ENCODE results near the gene PLCL2.

PLCL2 gene

GRCh38 chr3:16910207-16910606, 25.5 kb downstream of the PLCL2 start:
- H2AK5ac ChIP-seq (ENCODE audit: low read length, severe bottlenecking) = no peak overlapping the region
- 99% methylated on average over 3 of the region's 3 CpGs for WGBS
- no peak overlapping the region for H2AFZ ChIP-seq (ENCODE audit: low read depth, low read length)
- H3K23ac ChIP-seq (ENCODE audit: low read length in 2 of 2) = no peak overlapping the region
- H3K18ac ChIP-seq (ENCODE audit: low read depth in 1 of 2, low read length in 2 of 2) = no peak overlapping the region
- H3K79me1 ChIP-seq (replicated peaks; ENCODE audit: low read length, poor library complexity, severe bottlenecking) = no peaks in the 10 kb centered on the region
- H4K8ac ChIP-seq (ENCODE audit: low read length) = no peak overlapping the region
- no peaks in the 10 kb centered on the region for H3K9me3 ChIP-seq (ENCODE audit: control insufficient read depth, low read length)
- no peak overlapping the region for H3K4ac ChIP-seq (ENCODE audit: low read depth in 1 of 2, low read length in 2 of 2)
- no peaks in the 10 kb centered on the region for H3K36me3 ChIP-seq (ENCODE audit: control insufficient read depth in 1 of 2, insufficient read depth in 2 of 2, low read depth in 1 of 2, low read length in 2 of 2)
- no peaks in the 10 kb centered on the region for H3K27me3 ChIP-seq (ENCODE audit: control insufficient read depth in 1 of 2, insufficient read depth in 1 of 2, low read length in 2 of 2)
- H3K4me3 ChIP-seq (ENCODE audit: insufficient read depth in 1 of 2, low read depth in 1 of 2, low read length in 2 of 2) = no peak overlapping the region
- no peak overlapping the region for H4K91ac ChIP-seq (ENCODE audit: low read length)
- no peak overlapping the region for H3K9ac ChIP-seq (ENCODE audit: low read length)
- H3K27ac ChIP-seq (ENCODE audit: low read length, poor library complexity, severe bottlenecking) = no peak overlapping the region
- no peak overlapping the region for H2BK120ac ChIP-seq (ENCODE audit: low read depth, low read length)
- no peak overlapping the region for H3K4me2 ChIP-seq (ENCODE audit: low read length, poor library complexity, severe bottlenecking)
- H2BK15ac ChIP-seq (ENCODE audit: low read depth, poor library complexity, severe bottlenecking) = no peak overlapping the region
- no peaks in the 10 kb centered on the region for H3K4me1 ChIP-seq (ENCODE audit: control insufficient read depth, insufficient read depth, low read depth, low read length)
- no peak overlapping the region for H3K14ac ChIP-seq (ENCODE audit: low read length in 2 of 2)
- H2BK12ac ChIP-seq (ENCODE audit: low read length in 2 of 2) = no peak overlapping the region
- DNase-seq = no peak
- H2BK5ac ChIP-seq (ENCODE audit: low read depth, low read length, poor library complexity, severe bottlenecking) = no peak overlapping the region

GRCh38 chr3:16911916-16912315, 27.2 kb downstream of the PLCL2 start:
- no peaks in the 10 kb centered on the region for H3K36me3 ChIP-seq (ENCODE audit: control insufficient read depth in 1 of 2, insufficient read depth in 2 of 2, low read depth in 1 of 2, low read length in 2 of 2)
- no peaks in the 10 kb centered on the region for H3K27me3 ChIP-seq (ENCODE audit: control insufficient read depth in 1 of 2, insufficient read depth in 1 of 2, low read length in 2 of 2)
- no peak overlapping the region for H3K4ac ChIP-seq (ENCODE audit: low read depth in 1 of 2, low read length in 2 of 2)
- no peak overlapping the region for H4K91ac ChIP-seq (ENCODE audit: low read length)
- no peaks in the 10 kb centered on the region for H3K4me1 ChIP-seq (ENCODE audit: control insufficient read depth, insufficient read depth, low read depth, low read length)
- H4K8ac ChIP-seq (ENCODE audit: low read length) = no peak overlapping the region
- no peak overlapping the region for H2AFZ ChIP-seq (ENCODE audit: low read depth, low read length)
- H3K18ac ChIP-seq (ENCODE audit: low read depth in 1 of 2, low read length in 2 of 2) = no peak overlapping the region
- H3K27ac ChIP-seq (ENCODE audit: low read length, poor library complexity, severe bottlenecking) = no peak overlapping the region
- 100% methylated on average over 1 of the region's 2 CpGs for WGBS
- H3K4me2 ChIP-seq (ENCODE audit: low read length, poor library complexity, severe bottlenecking) = no peak overlapping the region
- H2AK5ac ChIP-seq (ENCODE audit: low read length, severe bottlenecking) = no peak overlapping the region
- H2BK15ac ChIP-seq (ENCODE audit: low read depth, poor library complexity, severe bottlenecking) = no peak overlapping the region
- H2BK120ac ChIP-seq (ENCODE audit: low read depth, low read length) = no peak overlapping the region
- H3K14ac ChIP-seq (ENCODE audit: low read length in 2 of 2) = no peak overlapping the region
- H3K23ac ChIP-seq (ENCODE audit: low read length in 2 of 2) = no peak overlapping the region
- no peak for DNase-seq
- H3K4me3 ChIP-seq (ENCODE audit: insufficient read depth in 1 of 2, low read depth in 1 of 2, low read length in 2 of 2) = no peak overlapping the region
- no peak overlapping the region for H2BK12ac ChIP-seq (ENCODE audit: low read length in 2 of 2)
- H3K79me1 ChIP-seq (replicated peaks; ENCODE audit: low read length, poor library complexity, severe bottlenecking) = no peaks in the 10 kb centered on the region
- H2BK5ac ChIP-seq (ENCODE audit: low read depth, low read length, poor library complexity, severe bottlenecking) = no peak overlapping the region
- H3K9me3 ChIP-seq (ENCODE audit: control insufficient read depth, low read length) = no peaks in the 10 kb centered on the region
- no peak overlapping the region for H3K9ac ChIP-seq (ENCODE audit: low read length)

GRCh38 chr3:16912400-16913263, 27.9 kb downstream of the PLCL2 start:
- DNase-seq = no peak
- WGBS = 97% methylated on average over 3 of the region's 3 CpGs
- Histone ChIP-seq H3K23ac (ENCODE audit: low read length in 2 of 2) (no peak overlapping the region), H3K27me3 (ENCODE audit: control insufficient read depth in 1 of 2, insufficient read depth in 1 of 2, low read length in 2 of 2) (no peaks in the 10 kb centered on the region), H3K4ac (ENCODE audit: low read depth in 1 of 2, low read length in 2 of 2) (no peak overlapping the region), H2BK5ac (ENCODE audit: low read depth, low read length, poor library complexity, severe bottlenecking) (no peak overlapping the region), H3K18ac (ENCODE audit: low read depth in 1 of 2, low read length in 2 of 2) (no peak overlapping the region), H4K8ac (ENCODE audit: low read length) (no peak overlapping the region), H2BK120ac (ENCODE audit: low read depth, low read length) (no peak overlapping the region), H3K14ac (ENCODE audit: low read length in 2 of 2) (no peak overlapping the region), H3K36me3 (ENCODE audit: control insufficient read depth in 1 of 2, insufficient read depth in 2 of 2, low read depth in 1 of 2, low read length in 2 of 2) (no peaks in the 10 kb centered on the region), H4K91ac (ENCODE audit: low read length) (no peak overlapping the region), H3K9ac (ENCODE audit: low read length) (no peak overlapping the region), H3K79me1 (replicated peaks; ENCODE audit: low read length, poor library complexity, severe bottlenecking) (no peaks in the 10 kb centered on the region), H2AK5ac (ENCODE audit: low read length, severe bottlenecking) (no peak overlapping the region), H3K4me1 (ENCODE audit: control insufficient read depth, insufficient read depth, low read depth, low read length) (no peaks in the 10 kb centered on the region), H2BK15ac (ENCODE audit: low read depth, poor library complexity, severe bottlenecking) (no peak overlapping the region), H2AFZ (ENCODE audit: low read depth, low read length) (no peak overlapping the region), H3K4me2 (ENCODE audit: low read length, poor library complexity, severe bottlenecking) (no peak overlapping the region), H3K9me3 (ENCODE audit: control insufficient read depth, low read length) (no peaks in the 10 kb centered on the region), H3K27ac (ENCODE audit: low read length, poor library complexity, severe bottlenecking) (no peak overlapping the region), H3K4me3 (ENCODE audit: insufficient read depth in 1 of 2, low read depth in 1 of 2, low read length in 2 of 2) (no peak overlapping the region), H2BK12ac (ENCODE audit: low read length in 2 of 2) (no peak overlapping the region)

GRCh38 chr3:16913264-16913580, 28.5 kb downstream of the PLCL2 start:
- Histone ChIP-seq H3K36me3 (ENCODE audit: control insufficient read depth in 1 of 2, insufficient read depth in 2 of 2, low read depth in 1 of 2, low read length in 2 of 2) (no peaks in the 10 kb centered on the region), H3K4me1 (ENCODE audit: control insufficient read depth, insufficient read depth, low read depth, low read length) (no peaks in the 10 kb centered on the region), H3K79me1 (replicated peaks; ENCODE audit: low read length, poor library complexity, severe bottlenecking) (no peaks in the 10 kb centered on the region), H2BK120ac (ENCODE audit: low read depth, low read length) (no peak overlapping the region), H3K27ac (ENCODE audit: low read length, poor library complexity, severe bottlenecking) (no peak overlapping the region), H2BK15ac (ENCODE audit: low read depth, poor library complexity, severe bottlenecking) (no peak overlapping the region), H2AK5ac (ENCODE audit: low read length, severe bottlenecking) (no peak overlapping the region), H3K4ac (ENCODE audit: low read depth in 1 of 2, low read length in 2 of 2) (no peak overlapping the region), H2BK12ac (ENCODE audit: low read length in 2 of 2) (no peak overlapping the region), H3K14ac (ENCODE audit: low read length in 2 of 2) (no peak overlapping the region), H2AFZ (ENCODE audit: low read depth, low read length) (no peak overlapping the region), H3K23ac (ENCODE audit: low read length in 2 of 2) (no peak overlapping the region), H3K9ac (ENCODE audit: low read length) (no peak overlapping the region), H3K9me3 (ENCODE audit: control insufficient read depth, low read length) (no peaks in the 10 kb centered on the region), H4K91ac (ENCODE audit: low read length) (no peak overlapping the region), H3K18ac (ENCODE audit: low read depth in 1 of 2, low read length in 2 of 2) (no peak overlapping the region), H4K8ac (ENCODE audit: low read length) (no peak overlapping the region), H3K27me3 (ENCODE audit: control insufficient read depth in 1 of 2, insufficient read depth in 1 of 2, low read length in 2 of 2) (no peaks in the 10 kb centered on the region), H2BK5ac (ENCODE audit: low read depth, low read length, poor library complexity, severe bottlenecking) (no peak overlapping the region), H3K4me2 (ENCODE audit: low read length, poor library complexity, severe bottlenecking) (no peak overlapping the region), H3K4me3 (ENCODE audit: insufficient read depth in 1 of 2, low read depth in 1 of 2, low read length in 2 of 2) (no peak overlapping the region)
- WGBS = 86% methylated on average over 1 of the region's 2 CpGs
- DNase-seq = no peak

Measured in mesenchymal stem cell (in vitro differentiated cells and primary cell).